Epithelial cell of esophagus (primary cell): ENCODE measurements around the gene PTGDS.

Experiments
- DNase-seq: peaks from one replicate; pipeline ENCODE4 v3.0.0; 2010; ENCODE audit warnings: low read depth
- H3K4me3 ChIP-seq: 2 replicates; pipeline ENCODE4 v1.5.1; 2011; ENCODE audit warnings: mild to moderate bottlenecking, low read length, control low read depth
- CTCF ChIP-seq: IDR thresholded peaks from 2 replicates; pipeline ENCODE4 v1.5.1; 2011; ENCODE audit warnings: low read depth, mild to moderate bottlenecking, low read length, control low read depth, inconsistent platforms; ENCODE audit not compliant: insufficient read depth; ENCODE audit errors: missing control alignments

Gene PTGDS

GRCh38 chr9:136969774-136970173 lies 7.5 kb upstream of the PTGDS start:
- no peak overlapping the region for H3K4me3 ChIP-seq
- no peak for DNase-seq
- no peak for TF ChIP-seq CTCF

GRCh38 chr9:136970361-136970760 lies 6.9 kb upstream of the PTGDS start:
- H3K4me3 ChIP-seq = no peak overlapping the region
- TF ChIP-seq CTCF = no peak

GRCh38 chr9:136971746-136972145 lies 5.6 kb upstream of the PTGDS start:
- H3K4me3 ChIP-seq = no peak overlapping the region
- no peak for TF ChIP-seq CTCF
- DNase-seq = no peak

More at GRCh38 chr9:136970361-136970760, 6.9 kb upstream of the PTGDS start:
- DNase-seq = no peak

GRCh38 chr9:136972335-136972734 lies 5.0 kb upstream of the PTGDS start:
- no peak for DNase-seq
- no peak for TF ChIP-seq CTCF
- H3K4me3 ChIP-seq = no peak overlapping the region

- TF ChIP-seq CTCF = no peak
- no peak for DNase-seq
- H3K4me3 ChIP-seq = no peak overlapping the region
These were observed 4.6 kb upstream of the PTGDS start for GRCh38 chr9:136972743-136973142.

- TF ChIP-seq CTCF = no peak
- H3K4me3 ChIP-seq = no peak overlapping the region
- DNase-seq = no peak
These were observed 3.4 kb upstream of the PTGDS start for GRCh38 chr9:136973618-136974617.
